GM20000 (cell line): ENCODE measurements around the gene NATD1.

Experiments
- DNase-seq: peaks from one replicate; pipeline ENCODE4 v3.0.0; 2012; ENCODE audit warnings: low spot score
- CTCF ChIP-seq: IDR thresholded peaks from 2 replicates; pipeline ENCODE4 v1.5.1; 2012; ENCODE audit warnings: mild to moderate bottlenecking, control low read depth; ENCODE audit errors: extremely low read depth, missing control alignments

Gene NATD1

GRCh38 chr17:21253646-21254441 lies 634 bp upstream of the NATD1 start:
- no peak for DNase-seq

GRCh38 chr17:21252289-21252795 lies 868 bp downstream of the NATD1 start:
- DNase-seq = no peak
- TF ChIP-seq CTCF = no peak

More at GRCh38 chr17:21253646-21254441, 634 bp upstream of the NATD1 start:
- TF ChIP-seq CTCF = no peak

GRCh38 chr17:21251337-21252010 lies 1.7 kb downstream of the NATD1 start:
- no peak for TF ChIP-seq CTCF

GRCh38 chr17:21250854-21251253 lies 2.4 kb downstream of the NATD1 start:
- no peak for DNase-seq
- no peak for TF ChIP-seq CTCF

More at GRCh38 chr17:21251337-21252010, 1.7 kb downstream of the NATD1 start:
- DNase-seq = no peak

GRCh38 chr17:21249920-21250703 lies 3.1 kb downstream of the NATD1 start:
- DNase-seq = no peak
- no peak for TF ChIP-seq CTCF

- DNase-seq = no peak
- no peak for TF ChIP-seq CTCF
Measured at GRCh38 chr17:21249086-21249795, 4.0 kb downstream of the NATD1 start.
